GM19025 (cell line): ENCODE data around the gene PLD4.
A peak's percentile ranks its signal among the peaks of the same experiment; 100 is the strongest.
"Not testable (repeated sequence)": the region's sequence is repeated elsewhere in the genome, so short reads cannot be mapped to it uniquely, and the experiment has no call there.

Experiments used
- ATAC-seq: cut with Tn5 transposase; IDR thresholded peaks from one replicate; pipeline ENCODE4 v1.9.1; 2021; ENCODE audit warnings: mild to moderate bottlenecking, low read depth, moderate library complexity; ENCODE audit not compliant: unreplicated experiment

Gene PLD4

GRCh38 chr14:104898195-104898558 lies 26.5 kb upstream of the PLD4 start:
- no peak for ATAC-seq

- no peak for ATAC-seq
These were observed 25.7 kb upstream of the PLD4 start for GRCh38 chr14:104898870-104899510.

DNA sequence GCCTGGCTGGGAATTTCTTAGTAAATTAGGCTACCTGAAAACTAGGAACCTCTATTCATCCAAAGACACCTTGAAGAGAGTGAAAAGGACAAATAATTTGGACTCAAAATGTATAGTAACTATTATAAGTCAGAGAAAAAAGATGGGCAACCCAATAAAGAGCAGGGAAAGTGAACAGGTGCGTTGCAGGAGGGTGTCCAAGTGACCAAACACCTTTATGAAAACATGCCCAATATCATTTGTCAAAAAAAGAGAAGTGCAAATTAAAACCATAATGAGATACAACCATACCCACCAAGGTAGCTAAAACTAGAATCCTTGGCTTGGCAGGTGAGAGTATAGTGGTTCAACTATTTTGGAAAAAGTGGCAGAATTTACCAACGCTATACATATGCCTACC lies 24.9 kb upstream of the PLD4 start:
- ATAC-seq, result no peak

DNA sequence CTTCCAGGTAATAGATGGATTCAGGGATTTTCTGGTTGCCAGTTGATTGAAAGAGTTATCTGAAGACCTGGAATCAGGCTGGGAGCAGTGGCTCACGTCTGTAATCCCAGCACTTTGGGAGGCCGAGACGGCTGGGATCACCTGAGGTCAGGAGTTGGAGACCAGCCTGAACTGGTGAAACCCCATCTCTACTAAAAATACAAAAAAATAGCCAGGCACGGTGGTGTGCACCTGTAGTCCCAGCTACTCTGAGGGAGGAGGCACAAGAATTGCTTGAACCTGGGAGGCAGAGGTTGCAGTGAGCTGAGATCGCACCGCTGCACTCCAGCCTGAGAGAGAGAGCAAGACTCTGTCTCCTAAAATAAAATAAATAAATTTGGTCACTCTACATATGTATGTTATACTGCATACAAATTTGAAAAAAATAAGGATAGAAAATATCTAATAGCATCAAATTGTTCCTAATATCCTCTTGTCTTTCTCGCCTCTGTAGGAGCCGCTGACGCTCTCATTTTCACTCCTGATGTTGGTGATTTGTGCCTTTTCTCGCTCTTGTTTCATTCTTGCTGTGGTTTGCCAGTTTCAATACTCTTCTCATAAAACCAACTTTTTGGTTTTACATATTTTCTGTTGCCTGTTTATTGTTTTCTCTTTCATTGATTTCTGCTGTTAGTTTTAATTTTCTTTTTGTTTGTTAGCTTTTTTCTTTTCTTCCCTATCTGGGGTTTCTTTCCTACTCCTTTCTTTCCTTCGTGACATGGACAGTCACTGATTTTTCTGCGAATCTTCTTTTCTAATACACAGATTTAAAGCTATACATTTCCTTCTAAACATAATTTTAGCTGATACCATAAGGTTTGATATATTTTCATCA lies 23.8 kb upstream of the PLD4 start:
- no peak for ATAC-seq

DNA sequence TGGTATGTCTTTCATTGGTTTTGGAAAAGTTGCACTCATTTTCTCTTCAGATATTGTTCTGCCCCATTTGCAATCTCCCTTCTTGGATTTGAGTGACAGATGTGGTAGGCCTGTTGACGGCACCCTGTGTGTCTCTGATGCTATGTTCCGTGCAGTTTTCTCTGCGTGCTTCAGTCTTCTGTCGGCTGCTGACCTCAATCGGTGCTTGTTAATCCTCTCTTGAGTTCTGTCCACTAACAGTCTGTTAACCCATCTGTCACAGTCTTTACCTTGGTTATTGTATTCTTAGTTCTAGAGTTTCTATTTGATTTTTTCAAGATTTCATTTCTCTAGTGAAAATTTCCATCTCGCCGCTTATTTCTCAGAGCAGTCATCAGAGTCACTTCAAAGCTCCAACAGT lies 20.7 kb upstream of the PLD4 start:
- ATAC-seq, result no peak

DNA sequence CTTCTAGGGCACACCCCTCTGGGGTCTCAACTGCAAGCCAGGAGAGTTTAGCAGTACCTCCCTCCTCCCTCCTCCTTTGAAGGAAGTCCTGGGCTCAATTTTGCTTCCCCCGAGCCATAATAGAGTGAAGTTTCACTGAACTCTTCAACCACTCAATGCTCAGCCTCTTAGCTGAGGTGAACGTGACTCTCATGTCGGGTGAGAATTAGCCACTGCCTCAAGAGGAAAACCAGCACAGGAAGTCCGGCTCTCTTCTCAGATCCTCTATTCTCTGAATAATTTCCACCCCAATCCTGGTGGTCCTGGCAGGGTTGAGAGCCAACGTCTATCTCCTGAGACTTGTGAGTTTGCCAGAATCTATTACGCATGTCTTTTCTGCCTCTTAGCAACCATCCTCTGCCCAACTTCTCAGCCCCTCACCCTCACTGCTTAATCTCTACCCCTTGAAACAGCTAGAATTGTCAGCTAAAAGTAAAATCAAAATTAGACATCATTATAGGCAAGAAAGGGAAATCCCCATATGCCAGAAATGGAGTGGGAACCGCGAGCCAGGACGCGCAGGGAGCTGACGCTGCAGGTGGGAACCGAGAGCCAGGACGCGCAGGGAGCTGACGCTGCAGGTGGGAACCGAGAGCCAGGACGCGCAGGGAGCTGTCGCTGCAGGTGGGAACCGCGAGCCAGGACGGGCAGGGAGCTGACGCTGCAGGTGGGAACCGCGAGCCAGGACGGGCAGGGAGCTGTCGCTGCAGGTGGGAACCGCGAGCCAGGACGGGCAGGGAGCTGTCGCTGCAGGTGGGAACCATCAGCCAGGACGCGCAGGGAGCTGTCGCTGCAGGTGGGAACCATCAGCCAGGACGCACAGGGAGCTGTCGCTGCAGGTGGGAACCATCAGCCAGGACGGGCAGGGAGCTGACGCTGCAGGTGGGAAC lies 19.8 kb upstream of the PLD4 start:
- not testable (repeated sequence) for ATAC-seq

DNA sequence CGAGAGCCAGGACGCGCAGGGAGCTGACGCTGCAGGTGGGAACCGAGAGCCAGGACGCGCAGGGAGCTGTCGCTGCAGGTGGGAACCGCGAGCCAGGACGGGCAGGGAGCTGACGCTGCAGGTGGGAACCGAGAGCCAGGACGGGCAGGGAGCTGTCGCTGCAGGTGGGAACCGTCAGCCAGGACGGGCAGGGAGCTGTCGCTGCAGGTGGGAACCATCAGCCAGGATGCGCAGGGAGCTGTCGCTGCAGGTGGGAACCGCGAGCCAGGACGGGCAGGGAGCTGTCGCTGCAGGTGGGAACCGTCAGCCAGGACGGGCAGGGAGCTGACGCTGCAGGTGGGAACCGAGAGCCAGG lies 19.1 kb upstream of the PLD4 start:
- ATAC-seq, result not testable (repeated sequence)

- no peak for ATAC-seq
These were observed 16.4 kb upstream of the PLD4 start for GRCh38 chr14:104908303-104908702.

DNA sequence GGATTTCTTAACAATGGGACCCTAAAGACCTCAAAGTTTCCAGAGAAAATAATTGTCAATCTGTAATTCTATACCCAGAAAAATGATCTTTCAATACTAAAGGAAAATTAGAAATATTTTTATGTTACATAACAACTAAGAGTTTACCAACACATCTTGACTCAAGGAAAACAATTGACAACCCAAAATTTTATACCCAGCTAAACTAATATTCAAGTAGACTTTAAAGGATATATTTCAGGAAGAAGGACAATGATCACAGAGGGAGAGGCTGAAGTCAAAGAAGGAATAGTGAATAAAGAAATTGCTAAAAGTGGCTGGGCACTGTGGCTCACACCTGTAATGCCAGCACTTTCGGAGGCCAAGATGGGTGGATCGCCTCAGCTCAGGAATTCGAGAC lies 12.6 kb upstream of the PLD4 start:
- ATAC-seq, result no peak

- no peak for ATAC-seq
These were observed 11.2 kb upstream of the PLD4 start for GRCh38 chr14:104913435-104913834.

- ATAC-seq, result no peak
These were observed 7.6 kb upstream of the PLD4 start for GRCh38 chr14:104917116-104917515.

- no peak for ATAC-seq
These were observed 6.7 kb upstream of the PLD4 start for GRCh38 chr14:104917993-104918392.

DNA sequence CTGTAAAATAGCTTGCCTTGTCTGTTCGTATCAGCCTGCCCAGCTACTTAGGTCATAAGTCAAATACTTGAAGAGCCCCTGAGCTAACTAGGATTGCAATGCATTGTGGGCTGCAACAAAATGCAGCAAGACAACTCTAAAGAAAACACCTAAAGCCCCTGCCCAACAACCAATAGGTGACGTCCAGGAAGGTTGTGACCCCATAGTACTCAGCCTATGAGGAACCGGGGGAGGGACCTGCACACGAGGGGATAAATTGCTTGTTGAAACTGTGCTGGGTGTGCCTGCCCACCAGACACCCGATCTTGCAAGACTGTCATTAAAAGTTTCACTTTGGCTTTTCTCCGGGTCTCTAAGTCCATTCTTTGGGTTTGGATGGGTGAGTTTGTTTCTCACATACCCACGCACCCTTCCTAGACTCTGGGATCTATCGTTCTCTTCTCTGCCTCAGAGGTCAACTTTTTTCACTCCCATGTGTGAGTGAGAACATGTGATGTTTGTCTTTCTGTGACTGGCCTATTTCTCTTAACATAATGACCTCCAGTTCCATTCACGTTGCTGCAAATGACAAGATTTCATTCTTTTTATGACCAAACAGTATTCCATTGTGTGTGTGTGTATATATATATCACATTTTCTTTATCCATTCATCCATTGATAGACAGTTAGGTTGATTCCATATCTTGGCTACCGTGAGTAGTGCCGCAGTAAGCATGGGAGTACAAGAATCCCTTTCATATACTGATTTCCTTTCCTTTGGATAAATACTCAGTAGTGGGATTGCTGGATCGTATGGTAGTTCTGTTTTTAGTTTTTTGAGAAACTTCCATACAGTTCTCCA lies 5.3 kb upstream of the PLD4 start:
- not testable (repeated sequence) for ATAC-seq

GRCh38 chr14:104919993-104920315 lies 4.7 kb upstream of the PLD4 start:
- no peak for ATAC-seq

- no peak for ATAC-seq
These were observed 849 bp upstream of the PLD4 start for GRCh38 chr14:104923640-104924420.

DNA sequence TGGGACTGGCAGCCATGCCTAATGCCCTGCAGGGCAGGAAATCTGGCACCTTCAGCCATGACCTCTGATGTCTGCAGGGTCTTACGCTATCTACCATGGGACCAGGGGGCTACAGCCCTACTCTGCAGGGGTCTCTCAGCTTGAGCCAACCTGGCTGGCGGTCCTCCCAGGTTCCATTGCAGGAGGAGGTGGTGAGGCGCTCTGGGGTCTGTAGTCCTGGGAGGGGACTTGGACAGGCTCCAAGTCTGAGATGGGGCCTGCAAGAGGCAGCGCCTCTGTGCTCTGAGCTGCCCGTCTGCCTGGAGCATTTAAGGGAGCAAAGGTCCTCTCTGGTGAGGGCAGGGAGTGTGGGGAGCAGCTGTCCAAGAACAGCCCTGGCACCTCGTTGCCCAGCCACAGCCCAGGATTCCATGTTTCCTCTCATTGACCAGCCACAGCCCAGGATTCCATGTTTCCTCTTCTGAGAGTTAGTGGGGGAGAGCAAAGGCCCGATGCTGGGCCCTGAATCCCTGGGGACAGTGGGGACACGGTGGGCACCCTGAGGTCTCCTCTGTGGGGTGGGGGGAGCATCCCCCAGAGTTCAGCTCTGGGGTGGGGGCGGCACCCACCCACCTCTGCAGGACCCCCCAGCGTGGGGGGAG lies 655 bp downstream of the PLD4 start:
- ATAC-seq, result no peak

- no peak for ATAC-seq
These were observed 1.4 kb downstream of the PLD4 start for GRCh38 chr14:104925855-104926609.

- ATAC-seq, result peak; percentile 72
These were observed 2.1 kb downstream of the PLD4 start for GRCh38 chr14:104926619-104927431.
